ENCODE data around the gene CTNNAL1.
A peak's percentile ranks its signal among the peaks of the same experiment; 100 is the strongest.

The CTNNAL1 gene

GRCh38 chr9:108956022-108956630 is 57.2 kb downstream of the CTNNAL1 start:
- no peak for TF ChIP-seq CTCF (IDR thresholded peaks at IDR 0.05; ENCODE audit: control insufficient read depth, extremely low read depth, insufficient read depth)
- no peak overlapping the region for H3K4me3 ChIP-seq (ENCODE audit: low read depth, low read length)
- DNase-seq (ENCODE audit: low read depth), result peak; percentile 43

DNA sequence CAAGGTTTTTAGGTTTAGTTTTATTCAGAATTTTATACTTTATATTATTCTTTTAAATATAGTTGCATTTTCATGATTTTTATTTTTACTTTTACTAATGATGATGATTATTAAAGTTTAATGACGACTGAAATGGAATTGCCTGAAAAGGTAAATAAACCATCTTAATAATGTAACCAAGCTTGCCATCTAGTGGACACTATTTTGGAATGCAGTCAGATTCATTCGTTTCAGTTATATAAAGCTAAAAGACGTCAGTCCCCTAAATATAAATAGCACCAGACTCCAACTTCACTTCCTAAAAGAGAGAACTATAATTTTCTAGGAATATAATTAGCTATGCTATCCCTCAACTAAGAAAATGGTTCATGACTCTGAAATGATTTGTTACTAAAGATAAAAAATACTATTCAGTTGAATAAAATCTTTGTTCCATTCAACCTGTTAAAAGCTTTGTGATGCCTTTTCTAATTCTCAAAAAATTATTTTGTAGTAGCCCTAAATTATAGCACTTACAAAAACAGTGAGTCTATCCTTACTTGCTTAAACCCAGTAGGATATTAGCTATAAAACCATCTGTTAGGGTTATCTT is 59.2 kb downstream of the CTNNAL1 start:
- peak; percentile 64 for TF ChIP-seq CTCF (IDR thresholded peaks at IDR 0.05; ENCODE audit: control insufficient read depth, extremely low read depth, insufficient read depth)
- H3K4me3 ChIP-seq (ENCODE audit: low read depth, low read length), result no peak overlapping the region
- peak; percentile 40 for DNase-seq (ENCODE audit: low read depth)

GRCh38 chr9:108951578-108951977 is 61.7 kb downstream of the CTNNAL1 start:
- no peak for DNase-seq (ENCODE audit: low read depth)

GRCh38 chr9:108950168-108950567 is 63.1 kb downstream of the CTNNAL1 start:
- TF ChIP-seq CTCF (IDR thresholded peaks at IDR 0.05; ENCODE audit: control insufficient read depth, extremely low read depth, insufficient read depth), result no peak
- no peak for DNase-seq (ENCODE audit: low read depth)

More at GRCh38 chr9:108951578-108951977, 61.7 kb downstream of the CTNNAL1 start:
- H3K4me3 ChIP-seq (ENCODE audit: low read depth, low read length), result no peak overlapping the region
- TF ChIP-seq CTCF (IDR thresholded peaks at IDR 0.05; ENCODE audit: control insufficient read depth, extremely low read depth, insufficient read depth), result no peak

DNA sequence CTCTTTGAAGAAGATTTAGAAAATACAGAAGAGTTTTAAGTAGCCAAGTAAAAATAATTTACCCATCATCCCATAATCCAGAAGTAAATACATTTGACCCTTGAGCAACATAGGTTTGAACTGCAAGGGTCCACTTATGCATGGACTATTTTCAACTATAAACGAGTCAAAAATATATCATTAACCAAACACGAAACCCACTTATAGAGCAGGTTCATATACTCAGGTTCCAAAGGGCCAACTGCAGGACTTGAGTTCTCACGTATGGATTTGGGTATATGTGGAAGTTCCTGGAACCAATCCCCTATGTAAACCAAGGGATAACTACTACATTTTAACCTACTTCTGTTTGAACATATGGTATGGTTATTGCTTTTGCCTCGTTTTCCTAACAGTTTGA is 73.3 kb downstream of the CTNNAL1 start:
- TF ChIP-seq CTCF (IDR thresholded peaks at IDR 0.05; ENCODE audit: control insufficient read depth, extremely low read depth, insufficient read depth), result no peak
- H3K4me3 ChIP-seq (ENCODE audit: low read depth, low read length), result no peak overlapping the region
- no peak for DNase-seq (ENCODE audit: low read depth)

More at GRCh38 chr9:108950168-108950567, 63.1 kb downstream of the CTNNAL1 start:
- H3K4me3 ChIP-seq (ENCODE audit: low read depth, low read length), result no peak overlapping the region

DNA sequence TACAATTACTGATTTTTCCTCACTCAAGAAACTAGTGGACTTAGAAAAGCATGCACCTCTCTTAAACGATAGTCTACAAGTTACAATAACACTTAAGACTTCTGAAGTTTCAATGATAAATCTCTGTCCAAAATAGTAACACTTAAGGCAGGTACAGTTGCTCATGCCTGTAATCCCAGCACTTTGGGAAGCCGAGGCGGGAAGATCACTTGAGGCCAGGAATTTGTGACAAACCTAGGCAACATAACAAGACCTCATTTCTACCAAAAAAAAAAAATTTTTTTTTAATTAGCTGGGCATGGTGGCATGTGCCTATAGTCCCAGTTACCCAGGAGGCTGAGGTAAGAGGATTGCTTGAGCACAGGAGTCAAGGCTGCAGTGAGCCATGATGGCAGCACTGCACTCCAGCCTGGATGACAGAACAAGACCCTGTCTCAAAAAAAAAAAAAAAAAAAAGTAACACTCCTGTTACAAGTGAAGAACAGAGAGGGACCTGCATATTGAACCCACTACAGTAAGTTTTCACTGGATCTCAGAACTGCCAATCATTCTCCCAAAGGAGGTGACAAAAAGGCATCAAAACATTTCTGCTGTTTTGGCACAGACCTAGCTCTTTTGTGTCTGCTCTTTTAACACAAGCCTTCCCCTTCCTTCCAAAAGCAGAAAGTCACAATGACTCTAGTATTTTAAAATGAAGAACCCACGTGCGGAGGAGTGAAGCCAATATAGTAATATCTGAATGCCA is 75.6 kb downstream of the CTNNAL1 start:
- no peak for TF ChIP-seq CTCF (IDR thresholded peaks at IDR 0.05; ENCODE audit: control insufficient read depth, extremely low read depth, insufficient read depth)
- DNase-seq (ENCODE audit: low read depth), result no peak

More for the DNA sequence above, 75.6 kb downstream of the CTNNAL1 start:
- H3K4me3 ChIP-seq (ENCODE audit: low read depth, low read length), result no peak overlapping the region
